Measurements from ENCODE around the gene CDC25B.

DNA sequence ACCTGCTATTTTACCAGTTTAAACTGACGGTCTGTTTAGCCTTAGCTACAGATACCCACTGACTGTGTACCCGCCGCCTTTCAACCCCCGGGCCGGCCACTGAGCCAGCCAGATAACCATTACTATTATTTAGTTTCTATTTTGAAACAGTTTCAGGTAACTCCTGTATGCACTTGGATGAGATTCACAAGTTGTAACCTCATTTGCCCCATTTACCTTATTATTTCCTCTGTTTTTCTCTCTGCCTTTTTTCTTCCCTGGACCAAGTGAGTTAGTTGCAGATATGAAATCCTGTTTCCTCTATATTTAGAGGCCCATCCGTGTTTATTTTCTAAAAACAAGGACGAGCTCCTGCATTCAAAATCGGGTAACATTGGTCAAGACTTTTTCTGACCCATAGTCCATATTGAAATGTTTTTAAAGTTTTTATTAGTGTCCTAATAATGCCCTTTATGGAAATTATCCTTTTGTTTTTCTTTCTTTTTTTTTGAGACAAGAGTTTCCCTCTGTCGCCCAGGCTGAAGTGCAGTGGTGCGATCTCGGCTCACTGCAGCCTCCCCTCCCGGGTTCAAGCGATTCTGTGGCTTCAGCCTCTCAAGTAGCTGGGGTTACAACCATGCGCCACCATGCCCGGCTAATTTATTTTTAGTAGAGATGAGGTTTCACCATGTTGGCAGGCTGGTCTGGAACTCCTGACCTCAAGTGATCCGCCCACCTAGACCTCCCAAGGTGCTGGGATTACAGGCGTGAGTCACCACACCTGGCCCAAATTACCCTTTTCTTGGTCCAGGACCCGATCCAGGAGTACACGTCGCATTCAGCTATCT, 25.0 kb downstream of the CDC25B start:
- no peak for TF ChIP-seq POLR2AphosphoS5 (IDR thresholded peaks at IDR 0.05)
- TF ChIP-seq, protein P1, sequence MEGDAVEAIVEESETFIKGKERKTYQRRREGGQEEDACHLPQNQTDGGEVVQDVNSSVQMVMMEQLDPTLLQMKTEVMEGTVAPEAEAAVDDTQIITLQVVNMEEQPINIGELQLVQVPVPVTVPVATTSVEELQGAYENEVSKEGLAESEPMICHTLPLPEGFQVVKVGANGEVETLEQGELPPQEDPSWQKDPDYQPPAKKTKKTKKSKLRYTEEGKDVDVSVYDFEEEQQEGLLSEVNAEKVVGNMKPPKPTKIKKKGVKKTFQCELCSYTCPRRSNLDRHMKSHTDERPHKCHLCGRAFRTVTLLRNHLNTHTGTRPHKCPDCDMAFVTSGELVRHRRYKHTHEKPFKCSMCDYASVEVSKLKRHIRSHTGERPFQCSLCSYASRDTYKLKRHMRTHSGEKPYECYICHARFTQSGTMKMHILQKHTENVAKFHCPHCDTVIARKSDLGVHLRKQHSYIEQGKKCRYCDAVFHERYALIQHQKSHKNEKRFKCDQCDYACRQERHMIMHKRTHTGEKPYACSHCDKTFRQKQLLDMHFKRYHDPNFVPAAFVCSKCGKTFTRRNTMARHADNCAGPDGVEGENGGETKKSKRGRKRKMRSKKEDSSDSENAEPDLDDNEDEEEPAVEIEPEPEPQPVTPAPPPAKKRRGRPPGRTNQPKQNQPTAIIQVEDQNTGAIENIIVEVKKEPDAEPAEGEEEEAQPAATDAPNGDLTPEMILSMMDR (IDR thresholded peaks at IDR 0.05), result no peak

Data from prostate gland (tissue), 2 donors.